OCI-LY1 (cell line): ENCODE data around the gene PRMT5.

Experiments
- H2AFZ ChIP-seq: fragments of 200-600 bp; sonication (generic), shearing (Covaris generic); 2 replicates; pipeline ENCODE4 v1.6.0; 2014; ENCODE audit warnings: antibody characterized with exemption, mild to moderate bottlenecking, low read length
- H3F3A ChIP-seq: fragments of 200-600 bp; sonication (generic), shearing (Covaris generic); 2 replicates; pipeline ENCODE4 v1.6.0; 2014; ENCODE audit warnings: mild to moderate bottlenecking, antibody characterized with exemption, low read length, moderate library complexity; ENCODE audit not compliant: insufficient read depth
- H3K27ac ChIP-seq: fragments of 200-600 bp; sonication (generic); 2 replicates; pipeline ENCODE4 v1.5.1; 2014; ENCODE audit warnings: low read length, mixed run types, mild to moderate bottlenecking, low read depth; ENCODE audit not compliant: poor library complexity, severe bottlenecking
- H3K27me3 ChIP-seq: fragments of 200-600 bp; sonication (generic); 2 replicates; pipeline ENCODE4 v1.6.0; 2014; ENCODE audit warnings: antibody characterized with exemption, mild to moderate bottlenecking, low read length, moderate library complexity; ENCODE audit not compliant: insufficient read depth
- H3K36me3 ChIP-seq: fragments of 200-600 bp; sonication (generic); 2 replicates; pipeline ENCODE4 v1.6.1; 2014; ENCODE audit warnings: mild to moderate bottlenecking, antibody characterized with exemption, low read length, moderate library complexity, mixed read lengths; ENCODE audit not compliant: insufficient read depth
- H3K4me1 ChIP-seq: fragments of 200-600 bp; sonication (generic); 2 replicates; pipeline ENCODE4 v1.5.1; 2014; ENCODE audit warnings: mild to moderate bottlenecking, low read length, moderate library complexity; ENCODE audit not compliant: insufficient read depth, severe bottlenecking
- H3K4me2 ChIP-seq: fragments of 200-600 bp; sonication (generic), shearing (Covaris generic); 2 replicates; pipeline ENCODE4 v1.6.1; 2014; ENCODE audit warnings: low read length
- H3K4me3 ChIP-seq: fragments of 200-600 bp; sonication (generic); 2 replicates; pipeline ENCODE4 v1.5.1; 2014; ENCODE audit warnings: low read length, low read depth, mild to moderate bottlenecking, mixed read lengths; ENCODE audit not compliant: poor library complexity, severe bottlenecking
- H3K79me2 ChIP-seq: fragments of 200-600 bp; shearing (Covaris generic); 2 replicates; pipeline ENCODE4 v1.6.1; 2016; ENCODE audit warnings: mixed run types, low read length, mixed read lengths; ENCODE audit not compliant: insufficient read depth
- H3K9ac ChIP-seq: fragments of 200-600 bp; sonication (generic), shearing (Covaris generic); 2 replicates; pipeline ENCODE4 v1.6.1; 2014; ENCODE audit warnings: mild to moderate bottlenecking, low read length, mixed read lengths
- H3K9me2 ChIP-seq: fragments of 200-600 bp; sonication (generic), shearing (Covaris generic); 2 replicates; pipeline ENCODE4 v1.6.1; 2014; ENCODE audit warnings: low read depth, mild to moderate bottlenecking, low read length, mixed read lengths
- H3K9me3 ChIP-seq: fragments of 200-600 bp; shearing (Covaris generic); 2 replicates; pipeline ENCODE4 v1.6.1; 2014; ENCODE audit warnings: low read length, mixed read lengths
- H4K20me1 ChIP-seq: fragments of 200-600 bp; sonication (generic), shearing (Covaris generic); 2 replicates; pipeline ENCODE4 v1.6.0; 2016; ENCODE audit warnings: mild to moderate bottlenecking, low read length; ENCODE audit not compliant: insufficient read depth
- CTCF ChIP-seq: fragments of 200-600 bp; sonication (generic), shearing (Covaris generic); IDR thresholded peaks from 2 replicates; pipeline ENCODE4 v1.5.1; 2017; ENCODE audit warnings: mild to moderate bottlenecking, antibody characterized with exemption, low read length, moderate library complexity, mixed read lengths
- EZH2 ChIP-seq: fragments of 200-600 bp; sonication (generic), shearing (Covaris generic); IDR thresholded peaks from 2 replicates; pipeline ENCODE4 v1.8.0; 2017; ENCODE audit warnings: borderline replicate concordance, mixed run types, mild to moderate bottlenecking, antibody characterized with exemption, low read length, moderate library complexity, mixed read lengths

PRMT5 gene

DNA sequence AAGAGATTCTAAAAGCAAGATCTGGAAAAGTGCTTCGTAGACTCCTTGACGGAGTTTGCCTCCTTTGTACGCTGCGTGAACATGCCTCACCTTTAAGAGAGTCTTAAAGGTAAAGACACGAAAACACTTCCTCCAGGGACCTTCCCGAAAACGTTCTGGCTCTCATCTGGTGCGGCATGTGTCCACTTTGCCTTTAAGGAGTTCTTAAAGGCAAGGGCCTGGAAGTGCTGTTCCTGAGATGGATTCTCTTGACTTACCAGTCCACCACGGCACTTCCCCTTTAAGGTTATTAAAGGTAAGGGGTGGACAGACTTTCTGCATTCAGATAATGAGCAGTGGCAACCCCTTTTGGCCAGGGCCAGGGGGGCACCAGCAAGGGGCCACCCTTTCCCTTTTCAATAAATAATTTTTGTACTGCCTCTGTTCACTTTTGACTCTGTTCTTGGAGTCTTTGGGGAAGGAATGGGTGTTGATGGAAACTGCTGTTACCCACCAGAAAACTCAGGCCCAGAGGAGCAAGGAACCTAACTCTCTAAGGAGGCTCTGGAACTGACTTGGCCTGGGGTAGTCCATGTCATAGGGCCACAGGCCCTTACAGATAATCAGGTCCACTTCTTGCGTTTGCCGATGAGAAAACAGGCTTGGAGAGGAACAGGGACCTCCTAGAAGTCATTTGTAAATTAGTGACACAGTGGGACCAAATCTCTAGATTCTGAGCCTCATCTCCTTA is 41.8 kb downstream of the PRMT5 start:
- Histone ChIP-seq H3K4me1 (peaks cover 39% of the 10 kb centered on the region), H3K36me3 (no peaks in the 10 kb centered on the region), H3K27me3 (0 out of 2 replicates have a peak, but pooled peaks cover 6% of the 10 kb centered on the region), H4K20me1 (no peaks in the 10 kb centered on the region), H3F3A (peaks cover 12% of the 10 kb centered on the region), H3K4me3 (peak overlapping the region; percentile 39), H3K9ac (peak overlapping the region; percentile 30; the same call in 1 of the 2 replicates), H3K9me2 (no peaks in the 10 kb centered on the region), H2AFZ (no peak overlapping the region), H3K79me2 (no peaks in the 10 kb centered on the region), H3K27ac (peak overlapping the region; percentile 83), H3K4me2 (peak overlapping the region; percentile 43), H3K9me3 (no peaks in the 10 kb centered on the region)
- no peak for TF ChIP-seq EZH2
- TF ChIP-seq CTCF = no peak

DNA sequence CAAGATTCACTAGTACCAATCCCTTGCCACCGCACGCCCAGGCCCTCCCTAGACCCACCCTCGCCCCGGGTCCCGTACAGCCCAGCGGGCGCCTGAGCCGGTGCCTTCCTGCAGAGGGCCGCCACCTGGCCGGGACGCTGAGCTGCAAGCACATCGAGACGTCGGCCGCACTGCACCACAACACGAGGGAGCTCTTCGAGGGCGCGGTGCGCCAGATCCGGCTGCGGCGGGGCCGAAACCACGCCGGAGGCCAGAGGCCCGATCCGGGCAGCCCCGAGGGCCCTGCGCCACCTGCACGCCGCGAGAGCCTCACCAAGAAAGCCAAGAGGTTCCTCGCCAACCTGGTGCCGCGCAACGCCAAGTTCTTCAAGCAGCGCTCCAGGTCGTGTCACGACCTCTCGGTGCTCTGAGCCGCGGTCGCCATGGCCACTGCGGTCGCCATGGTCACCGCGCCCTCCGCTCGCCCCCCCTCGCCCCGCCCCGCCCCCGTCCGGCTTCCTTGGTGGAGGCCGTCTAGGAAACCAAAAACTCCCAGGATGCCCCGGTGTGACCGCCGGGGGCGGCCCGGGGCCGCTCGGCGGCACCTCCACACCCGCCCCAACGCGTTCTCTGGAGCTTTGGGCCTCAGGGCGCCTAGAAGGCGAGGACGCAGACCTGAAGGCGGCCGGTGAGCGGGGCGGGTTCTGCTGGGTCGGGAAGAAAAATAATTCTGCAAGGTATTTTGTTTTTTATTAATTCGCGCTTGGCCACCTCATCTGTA is 42.5 kb downstream of the PRMT5 start:
- Histone ChIP-seq H3K9me2 (no peaks in the 10 kb centered on the region), H3K4me3 (peak overlapping the region; percentile 39), H3K4me1 (peaks cover 39% of the 10 kb centered on the region), H3K9ac (peak overlapping the region; percentile 30; the same call in 1 of the 2 replicates), H4K20me1 (no peaks in the 10 kb centered on the region), H2AFZ (no peak overlapping the region), H3K27me3 (0 out of 2 replicates have a peak, but pooled peaks cover 6% of the 10 kb centered on the region), H3K36me3 (no peaks in the 10 kb centered on the region), H3K9me3 (no peaks in the 10 kb centered on the region), H3K27ac (peak overlapping the region; percentile 83), H3F3A (peaks cover 12% of the 10 kb centered on the region), H3K4me2 (peak overlapping the region; percentile 43), H3K79me2 (no peaks in the 10 kb centered on the region)
- TF ChIP-seq EZH2 = no peak
- peak; percentile 33 for TF ChIP-seq CTCF

GRCh38 chr14:22885975-22886374 is 43.2 kb downstream of the PRMT5 start:
- Histone ChIP-seq H3F3A (peaks cover 12% of the 10 kb centered on the region), H3K9me3 (no peaks in the 10 kb centered on the region), H3K4me2 (peak overlapping the region; percentile 43), H3K79me2 (no peaks in the 10 kb centered on the region), H3K27ac (no peak overlapping the region), H2AFZ (no peak overlapping the region), H3K9ac (no peak overlapping the region), H3K9me2 (no peaks in the 10 kb centered on the region), H3K36me3 (no peaks in the 10 kb centered on the region), H3K4me3 (peak overlapping the region; percentile 39), H3K27me3 (0 out of 2 replicates have a peak, but pooled peaks cover 6% of the 10 kb centered on the region), H4K20me1 (no peaks in the 10 kb centered on the region), H3K4me1 (peaks cover 39% of the 10 kb centered on the region)
- TF ChIP-seq CTCF (no peak), EZH2 (no peak)
